Panc1 (cell line): Measurements from ENCODE around the gene ZCCHC24.

ENCODE experiments used
- POLR2AphosphoS5 ChIP-seq: IDR thresholded peaks from 2 replicates; pipeline ENCODE4 v1.6.1; 2012; ENCODE audit warnings: mild to moderate bottlenecking, low read depth, low read length, moderate library complexity
- TCF7L2 ChIP-seq: IDR thresholded peaks from 2 replicates; pipeline ENCODE4 v1.6.1; 2011; ENCODE audit warnings: mild to moderate bottlenecking, low read depth, low read length, inconsistent platforms
- TF ChIP-seq, protein P1 (sequence below): fragments of 450-650 bp; IDR thresholded peaks from 2 replicates; pipeline ENCODE4 v1.5.1; 2017; ENCODE audit warnings: mild to moderate bottlenecking
- TF ChIP-seq, protein P2 (sequence below), 2 experiments: IDR thresholded peaks; 2 replicates each; pipeline ENCODE4 v1.6.1; 2011 to 2012; ENCODE audit warnings: low read depth in 2 of 2, control low read depth in 1 of 2, low read length in 1 of 2, mild to moderate bottlenecking in 1 of 2, moderate library complexity in 1 of 2; ENCODE audit not compliant: insufficient read depth in 1 of 2

DNA sequence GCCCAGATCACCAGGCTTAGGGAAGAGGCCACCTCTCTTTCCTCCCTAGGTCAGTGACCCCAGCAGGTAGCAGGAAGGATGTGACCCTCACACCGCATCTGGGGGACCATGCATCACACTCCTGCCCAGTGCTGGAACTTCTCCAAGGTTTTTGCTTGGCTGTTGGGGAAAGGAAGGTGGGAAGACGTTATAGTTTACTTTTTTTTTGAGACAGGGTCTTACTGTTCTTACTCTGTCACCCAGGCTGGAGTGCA is 8.6 kb downstream of the ZCCHC24 start:
- TF ChIP-seq, protein P1, sequence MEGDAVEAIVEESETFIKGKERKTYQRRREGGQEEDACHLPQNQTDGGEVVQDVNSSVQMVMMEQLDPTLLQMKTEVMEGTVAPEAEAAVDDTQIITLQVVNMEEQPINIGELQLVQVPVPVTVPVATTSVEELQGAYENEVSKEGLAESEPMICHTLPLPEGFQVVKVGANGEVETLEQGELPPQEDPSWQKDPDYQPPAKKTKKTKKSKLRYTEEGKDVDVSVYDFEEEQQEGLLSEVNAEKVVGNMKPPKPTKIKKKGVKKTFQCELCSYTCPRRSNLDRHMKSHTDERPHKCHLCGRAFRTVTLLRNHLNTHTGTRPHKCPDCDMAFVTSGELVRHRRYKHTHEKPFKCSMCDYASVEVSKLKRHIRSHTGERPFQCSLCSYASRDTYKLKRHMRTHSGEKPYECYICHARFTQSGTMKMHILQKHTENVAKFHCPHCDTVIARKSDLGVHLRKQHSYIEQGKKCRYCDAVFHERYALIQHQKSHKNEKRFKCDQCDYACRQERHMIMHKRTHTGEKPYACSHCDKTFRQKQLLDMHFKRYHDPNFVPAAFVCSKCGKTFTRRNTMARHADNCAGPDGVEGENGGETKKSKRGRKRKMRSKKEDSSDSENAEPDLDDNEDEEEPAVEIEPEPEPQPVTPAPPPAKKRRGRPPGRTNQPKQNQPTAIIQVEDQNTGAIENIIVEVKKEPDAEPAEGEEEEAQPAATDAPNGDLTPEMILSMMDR = no peak
- TF ChIP-seq, protein P2, sequence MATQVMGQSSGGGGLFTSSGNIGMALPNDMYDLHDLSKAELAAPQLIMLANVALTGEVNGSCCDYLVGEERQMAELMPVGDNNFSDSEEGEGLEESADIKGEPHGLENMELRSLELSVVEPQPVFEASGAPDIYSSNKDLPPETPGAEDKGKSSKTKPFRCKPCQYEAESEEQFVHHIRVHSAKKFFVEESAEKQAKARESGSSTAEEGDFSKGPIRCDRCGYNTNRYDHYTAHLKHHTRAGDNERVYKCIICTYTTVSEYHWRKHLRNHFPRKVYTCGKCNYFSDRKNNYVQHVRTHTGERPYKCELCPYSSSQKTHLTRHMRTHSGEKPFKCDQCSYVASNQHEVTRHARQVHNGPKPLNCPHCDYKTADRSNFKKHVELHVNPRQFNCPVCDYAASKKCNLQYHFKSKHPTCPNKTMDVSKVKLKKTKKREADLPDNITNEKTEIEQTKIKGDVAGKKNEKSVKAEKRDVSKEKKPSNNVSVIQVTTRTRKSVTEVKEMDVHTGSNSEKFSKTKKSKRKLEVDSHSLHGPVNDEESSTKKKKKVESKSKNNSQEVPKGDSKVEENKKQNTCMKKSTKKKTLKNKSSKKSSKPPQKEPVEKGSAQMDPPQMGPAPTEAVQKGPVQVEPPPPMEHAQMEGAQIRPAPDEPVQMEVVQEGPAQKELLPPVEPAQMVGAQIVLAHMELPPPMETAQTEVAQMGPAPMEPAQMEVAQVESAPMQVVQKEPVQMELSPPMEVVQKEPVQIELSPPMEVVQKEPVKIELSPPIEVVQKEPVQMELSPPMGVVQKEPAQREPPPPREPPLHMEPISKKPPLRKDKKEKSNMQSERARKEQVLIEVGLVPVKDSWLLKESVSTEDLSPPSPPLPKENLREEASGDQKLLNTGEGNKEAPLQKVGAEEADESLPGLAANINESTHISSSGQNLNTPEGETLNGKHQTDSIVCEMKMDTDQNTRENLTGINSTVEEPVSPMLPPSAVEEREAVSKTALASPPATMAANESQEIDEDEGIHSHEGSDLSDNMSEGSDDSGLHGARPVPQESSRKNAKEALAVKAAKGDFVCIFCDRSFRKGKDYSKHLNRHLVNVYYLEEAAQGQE (IDR thresholded peaks at IDR 0.05; ENCODE audit: insufficient read depth in 1 of 2, low read depth in 2 of 2, low read length in 1 of 2) = no peak
- TF ChIP-seq TCF7L2 = no peak
- no peak for TF ChIP-seq POLR2AphosphoS5
